MCF 10A (cell line): ENCODE measurements around the gene SIPA1. TPM values are rescaled to one million over a fixed set of nuclear protein-coding genes. Genes with fewer than 3 reads are reported as not detected.

Source experiments
- BruUV-seq: library from RNA; stranded (reverse); fragments of 400-500 nt; replicated peaks from 2 replicates; lab custom pipeline; 2021; lab: Mats Ljungman, UMichigan
- CTCF ChIA-PET: fragments of 300-600 bp; sonication (Branson Sonifier 250); formaldehyde crosslinking; extraction: SDS; loops from one replicate; lab custom pipeline; 2021; ENCODE audit warnings: antibody characterized with exemption, inconsistent platforms; lab: Yijun Ruan, JAX
- POLR2A ChIA-PET: fragments of 300-600, 350-650 bp; sonication (Branson Sonifier 250); formaldehyde crosslinking; extraction: SDS; loops from one replicate; lab custom pipeline; 2020; ENCODE audit warnings: antibody characterized with exemption, inconsistent platforms; lab: Yijun Ruan, JAX
- DNase-seq: peaks from one replicate; pipeline ENCODE4 v3.0.0-alpha.2; 2018; ENCODE audit not compliant: unreplicated experiment
- H3K27ac Mint-ChIP-seq: one replicate; pipeline ENCODE4 v1.8.0; 2022; ENCODE audit warnings: mild to moderate bottlenecking, low read depth, mixed read lengths; ENCODE audit not compliant: unreplicated experiment
- H3K27me3 Mint-ChIP-seq: one replicate; pipeline ENCODE4 v1.8.0; 2022; ENCODE audit warnings: mixed read lengths; ENCODE audit not compliant: insufficient read depth, unreplicated experiment
- H3K36me3 Mint-ChIP-seq: one replicate; pipeline ENCODE4 v1.8.0; 2022; ENCODE audit warnings: mild to moderate bottlenecking, moderate library complexity, mixed read lengths; ENCODE audit not compliant: insufficient read depth, unreplicated experiment
- H3K4me1 Mint-ChIP-seq: one replicate; pipeline ENCODE4 v1.8.0; 2022; ENCODE audit warnings: mixed read lengths; ENCODE audit not compliant: insufficient read depth, unreplicated experiment
- H3K4me3 Mint-ChIP-seq: one replicate; pipeline ENCODE4 v1.8.0; 2022; ENCODE audit warnings: mild to moderate bottlenecking, moderate library complexity, mixed read lengths; ENCODE audit not compliant: unreplicated experiment
- H3K9me3 Mint-ChIP-seq: one replicate; pipeline ENCODE4 v1.8.0; 2022; ENCODE audit warnings: mixed read lengths; ENCODE audit not compliant: unreplicated experiment
- intact Hi-C: fragments of 100-400 bp; cut with micrococcal nuclease; formaldehyde crosslinking; loops from 2 replicates; pipeline ENCODE4 v1.14.1; 2022
- total RNA-seq: library from RNA; stranded (reverse); gene quantifications from 2 replicates; pipeline ENCODE4 v1.2.3, GENCODE V29; 2022
- TF ChIP-seq, protein P1 (sequence below): fragments of 200-600 bp; IDR thresholded peaks from one replicate; pipeline ENCODE4 v1.8.0; 2022; ENCODE audit warnings: antibody characterized with exemption, mild to moderate bottlenecking; ENCODE audit not compliant: unreplicated experiment

SIPA1 gene
- total RNA-seq, 1 experiment from 2014 or later, result 4.9 TPM

- H3K27me3 Mint-ChIP-seq, result no peaks in the 10 kb centered on the region
- no peak overlapping the region for H3K4me3 Mint-ChIP-seq
- H3K36me3 Mint-ChIP-seq, result peaks cover 70% of the 10 kb centered on the region
- no peak overlapping the region for H3K27ac Mint-ChIP-seq
- H3K4me1 Mint-ChIP-seq, result peaks cover 36% of the 10 kb centered on the region
- no peaks in the 10 kb centered on the region for H3K9me3 Mint-ChIP-seq
- ChIA-PET CTCF (interaction anchor here (0.6 to 1.6 kb wide), 4 partner anchors 8 to 219 kb away, joined by 3 to 4 read pairs (median 3); partner anchors contain the start of gene AP5B1), POLR2A (interaction anchor here (0.7 to 4.4 kb wide), 2 partner anchors 40 to 197 kb away, joined by 3 to 45 read pairs; partner anchors contain the start of genes MAP3K11 and PCNX3)
- no TSS peak for BruUV-seq
- TF ChIP-seq, protein P1, sequence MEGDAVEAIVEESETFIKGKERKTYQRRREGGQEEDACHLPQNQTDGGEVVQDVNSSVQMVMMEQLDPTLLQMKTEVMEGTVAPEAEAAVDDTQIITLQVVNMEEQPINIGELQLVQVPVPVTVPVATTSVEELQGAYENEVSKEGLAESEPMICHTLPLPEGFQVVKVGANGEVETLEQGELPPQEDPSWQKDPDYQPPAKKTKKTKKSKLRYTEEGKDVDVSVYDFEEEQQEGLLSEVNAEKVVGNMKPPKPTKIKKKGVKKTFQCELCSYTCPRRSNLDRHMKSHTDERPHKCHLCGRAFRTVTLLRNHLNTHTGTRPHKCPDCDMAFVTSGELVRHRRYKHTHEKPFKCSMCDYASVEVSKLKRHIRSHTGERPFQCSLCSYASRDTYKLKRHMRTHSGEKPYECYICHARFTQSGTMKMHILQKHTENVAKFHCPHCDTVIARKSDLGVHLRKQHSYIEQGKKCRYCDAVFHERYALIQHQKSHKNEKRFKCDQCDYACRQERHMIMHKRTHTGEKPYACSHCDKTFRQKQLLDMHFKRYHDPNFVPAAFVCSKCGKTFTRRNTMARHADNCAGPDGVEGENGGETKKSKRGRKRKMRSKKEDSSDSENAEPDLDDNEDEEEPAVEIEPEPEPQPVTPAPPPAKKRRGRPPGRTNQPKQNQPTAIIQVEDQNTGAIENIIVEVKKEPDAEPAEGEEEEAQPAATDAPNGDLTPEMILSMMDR, result no peak
- intact Hi-C loops, result no loop called here
- no peak for DNase-seq
Measured at GRCh38 chr11:65655570-65656332, 17.9 kb downstream of the SIPA1 start.

- H3K4me3 Mint-ChIP-seq, result no peak overlapping the region
- ChIA-PET POLR2A (no interaction called here), CTCF (interaction anchor here (0.9 to 1.1 kb wide), 3 partner anchors 53 to 230 kb away, joined by 3 to 4 read pairs (median 3); no protein-coding TSS in a partner anchor)
- DNase-seq, result no peak
- TF ChIP-seq, protein P1, result no peak
- H3K27me3 Mint-ChIP-seq, result no peaks in the 10 kb centered on the region
- H3K27ac Mint-ChIP-seq, result no peak overlapping the region
- no TSS peak for BruUV-seq
- H3K4me1 Mint-ChIP-seq, result peaks cover 22% of the 10 kb centered on the region
- intact Hi-C loops, result no loop called here
- peaks cover 78% of the 10 kb centered on the region for H3K36me3 Mint-ChIP-seq
- H3K9me3 Mint-ChIP-seq, result no peaks in the 10 kb centered on the region
Measured at GRCh38 chr11:65657426-65657825, 19.5 kb downstream of the SIPA1 start.

DNA sequence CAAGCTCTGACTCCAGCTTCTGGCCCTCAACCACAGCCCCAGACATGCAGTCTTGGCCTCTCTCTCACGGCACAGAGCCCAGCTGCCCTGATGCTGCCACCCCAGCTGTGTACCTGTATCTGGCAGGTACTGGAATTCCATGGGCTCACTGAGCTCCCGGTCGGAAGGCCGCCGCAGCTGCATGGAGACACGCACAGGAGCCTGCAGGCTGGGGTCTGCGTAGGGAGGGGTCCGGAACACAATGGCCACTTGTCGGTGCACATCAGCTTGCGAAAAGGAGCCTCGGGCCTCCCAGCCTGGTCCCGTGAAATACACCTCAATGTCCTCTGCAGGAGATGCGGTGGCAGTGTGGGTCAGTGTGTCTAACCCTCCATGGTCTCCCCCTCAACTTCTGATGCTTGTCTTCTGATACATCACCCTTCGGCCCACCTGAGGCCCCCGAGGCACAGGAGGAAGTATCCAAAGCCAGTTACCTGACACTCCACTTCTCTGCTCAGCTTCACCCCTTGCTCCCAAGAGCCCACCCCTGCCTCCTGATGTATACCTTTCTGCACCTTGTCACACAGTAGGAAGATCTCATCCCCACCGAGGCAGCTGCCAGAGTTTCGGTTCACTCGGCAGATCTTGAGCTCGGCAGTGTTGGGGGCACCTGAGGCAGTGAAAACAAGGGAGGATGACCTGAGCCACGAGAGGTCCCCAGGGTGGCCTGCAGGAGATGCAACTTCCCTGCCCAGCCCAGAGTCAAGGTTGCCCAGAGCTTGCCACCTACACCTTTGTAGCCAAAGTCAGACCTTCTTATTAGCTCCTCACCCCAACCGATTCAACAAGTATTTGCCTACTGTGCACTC, 20.5 kb downstream of the SIPA1 start:
- Mint-ChIP-seq H3K36me3 (peaks cover 68% of the 10 kb centered on the region), H3K27me3 (no peaks in the 10 kb centered on the region), H3K4me3 (no peak overlapping the region), H3K27ac (peak overlapping the region; percentile 6), H3K4me1 (peaks cover 14% of the 10 kb centered on the region), H3K9me3 (no peaks in the 10 kb centered on the region)
- intact Hi-C loops, result no loop called here
- BruUV-seq, result no TSS peak
- ChIA-PET POLR2A (interaction anchor here (0.6 to 1.9 kb wide), 3 partner anchors 14 to 681 kb away, joined by 3 to 5 read pairs (median 5); partner anchors contain the start of gene PCNX3), CTCF (interaction anchor here (0.6 to 1.1 kb wide), 6 partner anchors 31 to 241 kb away, joined by 3 read pairs; no protein-coding TSS in a partner anchor)
- no peak for DNase-seq
- TF ChIP-seq, protein P1, result no peak
